ENCODE results near the gene TAS1R3.

Gene TAS1R3

GRCh38 chr1:1347663-1348419 is 16.8 kb downstream of the TAS1R3 start:
- Histone ChIP-seq H3K9me2 (replicated peaks; ENCODE audit: insufficient read depth, low read length) (no peaks in the 10 kb centered on the region), H3K9ac (ENCODE audit: low read length) (peak overlapping the region; percentile 78), H3K4me2 (ENCODE audit: low read depth, low read length, poor library complexity, severe bottlenecking) (peak overlapping the region; percentile 91), H3K27ac (ENCODE audit: low read depth, low read length) (no peak overlapping the region), H3K9me3 (ENCODE audit: insufficient read depth, low read length) (no peaks in the 10 kb centered on the region), H3K36me3 (ENCODE audit: low read length) (no peaks in the 10 kb centered on the region), H2AFZ (ENCODE audit: low read depth, low read length, severe bottlenecking) (no peak overlapping the region), H3K4me3 (ENCODE audit: insufficient read depth, low read length, poor library complexity, severe bottlenecking) (peak overlapping the region; percentile 88), H3F3A (ENCODE audit: insufficient read depth) (peaks cover 6% of the 10 kb centered on the region; the same call in 1 of the 2 replicates), H3K27me3 (ENCODE audit: low read length) (no peaks in the 10 kb centered on the region), H3K79me2 (ENCODE audit: insufficient read depth, low read length) (peaks cover 6% of the 10 kb centered on the region; the same call in 1 of the 2 replicates), H4K20me1 (ENCODE audit: low read depth, low read length) (no peaks in the 10 kb centered on the region)
- TF ChIP-seq CTCF (IDR thresholded peaks at IDR 0.05; ENCODE audit: insufficient read depth, low read length, poor library complexity, severe bottlenecking) = no peak
- no peak for TF ChIP-seq EZH2phosphoT487 (conservative IDR thresholded peaks at IDR 0.05; ENCODE audit: low read length)

- Histone ChIP-seq H2AFZ (ENCODE audit: low read depth, low read length, severe bottlenecking) (no peak overlapping the region), H3F3A (ENCODE audit: insufficient read depth) (peaks cover 6% of the 10 kb centered on the region; the same call in 1 of the 2 replicates), H3K36me3 (ENCODE audit: low read length) (no peaks in the 10 kb centered on the region), H3K9me3 (ENCODE audit: insufficient read depth, low read length) (no peaks in the 10 kb centered on the region), H3K4me3 (ENCODE audit: insufficient read depth, low read length, poor library complexity, severe bottlenecking) (peak overlapping the region; percentile 88), H3K4me2 (ENCODE audit: low read depth, low read length, poor library complexity, severe bottlenecking) (peak overlapping the region; percentile 91), H3K9ac (ENCODE audit: low read length) (peak overlapping the region; percentile 78), H3K79me2 (ENCODE audit: insufficient read depth, low read length) (peaks cover 6% of the 10 kb centered on the region; the same call in 1 of the 2 replicates), H3K9me2 (replicated peaks; ENCODE audit: insufficient read depth, low read length) (no peaks in the 10 kb centered on the region), H4K20me1 (ENCODE audit: low read depth, low read length) (no peaks in the 10 kb centered on the region), H3K27ac (ENCODE audit: low read depth, low read length) (no peak overlapping the region), H3K27me3 (ENCODE audit: low read length) (no peaks in the 10 kb centered on the region)
- TF ChIP-seq EZH2phosphoT487 (conservative IDR thresholded peaks at IDR 0.05; ENCODE audit: low read length) = no peak
- TF ChIP-seq CTCF (IDR thresholded peaks at IDR 0.05; ENCODE audit: insufficient read depth, low read length, poor library complexity, severe bottlenecking) = no peak
Observed at GRCh38 chr1:1348420-1349255, 17.6 kb downstream of the TAS1R3 start.

GRCh38 chr1:1349256-1350012 is 18.4 kb downstream of the TAS1R3 start, which contains the start of gene DVL1:
TSS of gene DVL1 (minus strand) at chr1:1349418. CDS start at chr1:1349065, 353 bp downstream.
- peak within 1 kb of the TSS; percentile 91 for H3K4me2 ChIP-seq (ENCODE audit: low read depth, low read length, poor library complexity, severe bottlenecking)
- H3F3A ChIP-seq (ENCODE audit: insufficient read depth) = peaks cover 6% of the 10 kb centered on the region; the same call in 1 of the 2 replicates
- TF ChIP-seq CTCF (IDR thresholded peaks at IDR 0.05; ENCODE audit: insufficient read depth, low read length, poor library complexity, severe bottlenecking) = peak; percentile 43
- TF ChIP-seq EZH2phosphoT487 (conservative IDR thresholded peaks at IDR 0.05; ENCODE audit: low read length) = no peak
- H3K9ac ChIP-seq (ENCODE audit: low read length) = peak within 1 kb of the TSS; percentile 78
- H3K9me3 ChIP-seq (ENCODE audit: insufficient read depth, low read length) = no peaks in the 10 kb centered on the region
- no peak within 1 kb of the TSS for H2AFZ ChIP-seq (ENCODE audit: low read depth, low read length, severe bottlenecking)
- no peaks in the 10 kb centered on the region for H3K9me2 ChIP-seq (replicated peaks; ENCODE audit: insufficient read depth, low read length)
- H3K4me3 ChIP-seq (ENCODE audit: insufficient read depth, low read length, poor library complexity, severe bottlenecking) = peak within 1 kb of the TSS; percentile 88
- H4K20me1 ChIP-seq (ENCODE audit: low read depth, low read length) = no peaks in the 10 kb centered on the region
- peak within 1 kb of the TSS; percentile 62 for H3K27ac ChIP-seq (ENCODE audit: low read depth, low read length)
- no peaks in the 10 kb centered on the region for H3K27me3 ChIP-seq (ENCODE audit: low read length)
- H3K36me3 ChIP-seq (ENCODE audit: low read length) = no peaks in the 10 kb centered on the region
- H3K79me2 ChIP-seq (ENCODE audit: insufficient read depth, low read length) = peaks cover 6% of the 10 kb centered on the region; the same call in 1 of the 2 replicates

Data from SU-DHL-6 (cell line).